ENCODE results near the gene ZNF827. TPM values are rescaled to one million over a fixed set of nuclear protein-coding genes. Genes with fewer than 3 reads are reported as not detected.

The ZNF827 gene
- total and polyA plus RNA-seq, 9 of the 15 experiments (the other 6 are each of a cell fraction or from before 2014, with no cell fraction given) = 0.07 to 0.40 TPM; not detected in 7

GRCh38 chr4:145792429-145792828, 146.2 kb downstream of the ZNF827 start:
- no peak overlapping the region for H2AFZ ChIP-seq (ENCODE audit: low read depth, low read length)
- FAIRE-seq = no peak
- H3K4me3 ChIP-seq = no peak overlapping the region
- CTCF ChIA-PET (ENCODE audit: low intra/inter-chr PET ratio) = no interaction called here
- no peak overlapping the region for H3K27ac ChIP-seq (ENCODE audit: extremely low read depth, low read depth, low read length)
- H3K4me2 ChIP-seq (ENCODE audit: insufficient read depth, low read length) = no peak overlapping the region
- BruUV-seq (replicated peaks) = no TSS peak
- H3K79me2 ChIP-seq (ENCODE audit: control insufficient read depth, insufficient read depth, low read length) = no peaks in the 10 kb centered on the region
- H3K36me3 ChIP-seq (ENCODE audit: control insufficient read depth, insufficient read depth, low read length) = no peaks in the 10 kb centered on the region
- H4K20me1 ChIP-seq (replicated peaks; ENCODE audit: control insufficient read depth, insufficient read depth, low read length) = no peaks in the 10 kb centered on the region
- no peaks in the 10 kb centered on the region for H3K9me3 ChIP-seq (replicated peaks; ENCODE audit: control insufficient read depth, insufficient read depth, low read depth, low read length)
- H3K4me1 ChIP-seq (replicated peaks in 1 of 2; ENCODE audit: control insufficient read depth in 2 of 2, insufficient read depth in 2 of 2, low read length in 2 of 2) = no peaks in the 10 kb centered on the region
- no peak for DNase-seq (ENCODE audit: extremely low read depth in 1 of 4, low spot score in 3 of 4)
- H3K27me3 ChIP-seq (ENCODE audit: control insufficient read depth in 2 of 2, insufficient read depth in 2 of 2, low read length in 2 of 2) = peaks cover 0 to 7% of the 10 kb centered on the region in 2 experiments; a peak in 3 of 5 replicates
- WGBS (ENCODE audit: insufficient coverage, low coverage, missing lambda C conversion rate) = 0% methylated on average over 5 of the region's 5 CpGs
- H3K9me1 ChIP-seq (ENCODE audit: control insufficient read depth, insufficient read depth, low read length) = no peaks in the 10 kb centered on the region
- no peak overlapping the region for H3K9ac ChIP-seq (ENCODE audit: insufficient read depth in 1 of 2, low read depth in 2 of 2, low read length in 2 of 2)
- ATAC-seq = no peak
- POLR2A ChIA-PET = no interaction called here
- intact Hi-C loops (cut with micrococcal nuclease) (no loop called here), in situ Hi-C loops (cut with MboI) (no loop called here)
- TF ChIP-seq HDGF (IDR thresholded peaks at IDR 0.05) (no peak), ETS1 (conservative IDR thresholded peaks at IDR 0.05; ENCODE audit: control insufficient read depth, low read depth, low read length) (no peak), IRF9 (tag; IDR thresholded peaks at IDR 0.05) (no peak), DACH1 (IDR thresholded peaks at IDR 0.05; ENCODE audit: partially characterized antibody) (no peak), ZNF695 (CRISPR knock-in tag; IDR thresholded peaks at IDR 0.05) (no peak), ZNF830 (CRISPR knock-in tag; IDR thresholded peaks at IDR 0.05) (no peak), TRIM25 (IDR thresholded peaks at IDR 0.05; ENCODE audit: borderline replicate concordance) (no peak), MCM2 (IDR thresholded peaks at IDR 0.05; ENCODE audit: low read depth) (no peak), HDAC2 (IDR thresholded peaks at IDR 0.05) (no peak), KLF6 (CRISPR knock-in tag; IDR thresholded peaks at IDR 0.05; ENCODE audit: borderline replicate concordance) (no peak), ZSCAN29 (IDR thresholded peaks at IDR 0.05) (no peak), ETV1 (tag; conservative IDR thresholded peaks at IDR 0.05; ENCODE audit: low read depth) (no peak), HEY1 (CRISPR knock-in tag; IDR thresholded peaks at IDR 0.05; ENCODE audit: borderline replicate concordance) (no peak), MXI1 (IDR thresholded peaks at IDR 0.05; ENCODE audit: low read depth, low read length) (no peak), NR2C2 (CRISPR knock-in tag; IDR thresholded peaks at IDR 0.05) (no peak), NR2C2 (tag; IDR thresholded peaks at IDR 0.05) (no peak), JUND (IDR thresholded peaks at IDR 0.05; ENCODE audit: borderline replicate concordance, low read depth, low read length) (no peak), JUND (tag; IDR thresholded peaks at IDR 0.05; ENCODE audit: borderline replicate concordance, low read depth, low read length) (no peak), MLX (CRISPR knock-in tag; conservative IDR thresholded peaks at IDR 0.05) (no peak), NUFIP1 (IDR thresholded peaks at IDR 0.05; ENCODE audit: partially characterized antibody) (no peak), USF1 (CRISPR knock-in tag; IDR thresholded peaks at IDR 0.05) (no peak)

All from K562 (cell line).